ENCODE measurements around the gene GOT2.
"Not testable (repeated sequence)": the region's sequence is repeated elsewhere in the genome, so short reads cannot be mapped to it uniquely, and the experiment has no call there.

Gene GOT2

DNA sequence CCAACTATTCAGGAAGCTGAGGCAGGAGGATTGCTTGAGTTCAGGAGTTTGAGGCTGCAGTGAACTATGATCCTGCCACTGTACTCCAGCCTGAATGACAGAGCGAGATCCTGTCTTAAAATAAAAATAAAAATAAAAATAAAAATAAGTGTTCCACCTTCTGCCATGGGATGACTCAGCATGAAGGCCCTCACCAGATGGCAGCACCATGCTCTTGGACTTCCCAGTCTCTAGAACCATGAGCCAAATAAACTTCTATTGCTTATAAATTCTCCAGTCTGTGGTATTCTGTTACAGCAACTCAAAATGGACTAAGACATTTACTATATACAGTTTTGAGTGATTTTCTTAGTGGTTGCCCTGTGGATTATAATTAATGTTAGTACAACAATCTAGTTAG, 41.7 kb downstream of the GOT2 start:
- DNase-seq (no peak), ATAC-seq (replicated peaks) (no peak)
- Mint-ChIP-seq H3K4me1 (ENCODE audit: low read depth in 2 of 2) (no peaks in the 10 kb centered on the region), H3K27me3 (peaks cover 0 to 7% of the 10 kb centered on the region in 2 donors), H3K27ac (no peak overlapping the region), H3K36me3 (ENCODE audit: insufficient read depth) (no peaks in the 10 kb centered on the region), H3K4me3 (no peak overlapping the region), H3K9me3 (no peaks in the 10 kb centered on the region)

DNA sequence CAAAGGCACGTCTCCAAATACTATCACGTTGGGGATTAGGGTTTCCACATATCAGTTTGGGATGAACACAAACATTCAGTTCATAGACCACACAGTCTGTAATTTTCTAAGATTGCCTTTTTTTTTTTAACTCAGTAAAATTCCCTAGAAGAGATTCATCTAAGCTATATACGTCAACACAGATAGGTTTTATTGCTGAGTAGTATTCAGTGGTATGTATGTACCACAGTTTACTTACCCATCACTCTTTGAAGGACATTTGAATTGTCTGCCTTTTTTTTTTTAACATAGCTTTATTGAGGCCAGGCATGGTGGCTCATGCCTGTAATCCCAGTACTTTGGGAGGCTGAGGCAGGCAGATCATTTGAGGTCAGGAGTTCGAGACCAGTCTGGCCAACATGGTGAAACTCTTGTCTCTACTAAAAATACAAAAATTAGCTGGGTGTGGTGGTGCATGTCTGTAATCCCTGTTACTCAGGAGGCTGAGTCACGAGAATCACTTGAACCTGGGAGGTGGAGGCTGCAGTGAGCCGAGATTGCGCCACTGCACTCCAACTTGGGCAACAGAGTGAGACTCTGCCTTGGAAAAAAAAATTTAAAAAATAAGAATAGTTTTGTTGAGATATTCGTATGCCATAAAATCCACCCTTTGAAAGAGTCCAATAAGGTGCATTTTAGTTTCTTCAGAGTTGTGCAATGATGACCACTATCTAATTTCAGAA, 47.0 kb downstream of the GOT2 start:
- H3K4me3 Mint-ChIP-seq; H3K27me3 Mint-ChIP-seq; H3K27ac Mint-ChIP-seq; ATAC-seq (replicated peaks); H3K36me3 Mint-ChIP-seq (ENCODE audit: insufficient read depth); H3K9me3 Mint-ChIP-seq; DNase-seq: not testable (repeated sequence)
- H3K4me1 Mint-ChIP-seq (ENCODE audit: low read depth in 2 of 2), result peaks cover 20 to 21% of the 10 kb centered on the region in 2 donors

DNA sequence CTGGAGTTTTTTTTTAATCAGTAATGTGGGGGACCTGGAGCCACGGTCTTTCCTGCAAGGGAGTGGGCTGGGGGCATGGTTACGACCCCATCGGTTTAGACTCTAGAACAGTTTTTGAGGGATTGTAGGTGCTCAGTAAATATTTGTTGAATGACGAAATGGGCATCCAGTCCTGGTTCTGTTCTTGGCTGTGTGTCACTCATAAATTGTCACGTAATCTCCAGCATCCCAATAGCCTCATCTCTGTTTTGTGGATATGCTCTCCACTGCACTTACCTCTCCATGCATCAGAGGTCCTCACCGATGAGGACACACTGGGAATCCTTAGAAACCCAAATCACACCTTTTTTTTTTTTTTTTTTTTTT, 49.0 kb downstream of the GOT2 start:
- H3K4me3 Mint-ChIP-seq, result peak overlapping the region; percentile 86 to 87
- DNase-seq (no peak), ATAC-seq (replicated peaks) (no peak)
- peaks cover 3% of the 10 kb centered on the region for H3K36me3 Mint-ChIP-seq (ENCODE audit: insufficient read depth)
- peak overlapping the region in 1 of 2 donors; percentile 88 for H3K27ac Mint-ChIP-seq
- peaks cover 24 to 26% of the 10 kb centered on the region in 2 donors for H3K4me1 Mint-ChIP-seq (ENCODE audit: low read depth in 2 of 2)
- no peaks in the 10 kb centered on the region for H3K9me3 Mint-ChIP-seq
- no peaks in the 10 kb centered on the region for H3K27me3 Mint-ChIP-seq

DNA sequence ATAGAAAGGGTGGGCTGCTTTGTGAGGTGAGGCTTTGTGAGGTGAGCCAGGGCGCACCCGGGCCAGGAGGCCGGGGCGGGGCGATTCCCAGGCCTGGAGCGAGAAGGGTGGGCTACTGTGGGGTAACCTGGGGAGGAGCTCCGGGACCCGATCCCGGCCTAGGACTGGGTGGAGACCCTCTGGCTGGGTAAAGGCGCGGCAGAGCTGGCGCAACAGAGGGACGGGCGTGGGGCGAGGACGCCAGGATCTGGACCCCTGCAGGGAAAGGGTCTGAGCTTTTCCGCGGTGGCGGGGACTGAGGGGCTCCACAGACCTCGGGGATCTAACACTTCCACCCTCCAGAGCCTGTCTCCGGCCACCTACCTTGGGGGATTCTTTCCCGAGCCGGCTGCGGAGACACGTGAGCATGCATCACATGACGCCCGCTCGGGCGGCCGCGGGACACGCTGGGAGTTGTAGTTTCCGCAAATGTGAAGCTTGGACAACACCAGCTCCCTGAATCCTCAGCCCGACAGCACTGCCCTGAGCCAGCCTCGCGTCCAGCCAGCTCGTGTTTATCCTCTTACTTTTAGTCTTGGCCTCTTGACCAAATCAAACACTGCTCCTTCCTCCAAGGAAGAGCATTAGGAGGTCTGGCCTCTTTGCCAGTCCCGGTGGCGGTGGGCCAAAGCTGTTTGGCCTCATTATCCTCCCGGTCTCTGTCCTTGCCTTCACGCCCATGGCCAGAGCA, 49.6 kb downstream of the GOT2 start, which contains the start of gene SLC38A7:
Gene SLC38A7 (minus strand): TSS at position 417 of the 730 bp plus-strand sequence. CDS start 4,644 bp downstream, outside the sequence.
- ATAC-seq (replicated peaks) (peak; percentile 96), DNase-seq (peak; percentile 48 to 63 (median 57))
- Mint-ChIP-seq H3K9me3 (no peaks in the 10 kb centered on the region), H3K27ac (peak within 1 kb of the TSS; percentile 86 to 88), H3K27me3 (no peaks in the 10 kb centered on the region), H3K4me1 (ENCODE audit: low read depth in 2 of 2) (peaks cover 24 to 26% of the 10 kb centered on the region in 2 donors), H3K36me3 (ENCODE audit: insufficient read depth) (peaks cover 3% of the 10 kb centered on the region), H3K4me3 (peak within 1 kb of the TSS; percentile 86 to 87)

DNA sequence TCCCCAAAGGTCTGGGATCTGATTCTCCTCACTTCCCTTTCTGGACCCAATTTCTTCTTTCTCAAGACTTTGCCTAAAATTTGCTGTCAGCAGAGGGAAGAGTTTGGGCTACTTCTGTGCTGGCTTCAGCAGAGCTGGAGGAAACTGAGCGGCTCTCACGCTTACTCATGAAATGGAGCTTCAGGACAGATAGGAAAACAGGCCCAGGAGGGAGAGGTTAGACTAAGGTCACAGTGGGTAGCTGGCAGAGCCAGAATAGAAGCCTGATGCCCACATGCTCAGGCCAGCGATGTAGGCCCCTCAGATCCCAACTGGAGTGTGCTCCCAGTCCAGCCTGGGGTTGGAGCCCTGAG, 50.1 kb downstream of the GOT2 start:
- peak; percentile 9 for ATAC-seq (replicated peaks)

DNA sequence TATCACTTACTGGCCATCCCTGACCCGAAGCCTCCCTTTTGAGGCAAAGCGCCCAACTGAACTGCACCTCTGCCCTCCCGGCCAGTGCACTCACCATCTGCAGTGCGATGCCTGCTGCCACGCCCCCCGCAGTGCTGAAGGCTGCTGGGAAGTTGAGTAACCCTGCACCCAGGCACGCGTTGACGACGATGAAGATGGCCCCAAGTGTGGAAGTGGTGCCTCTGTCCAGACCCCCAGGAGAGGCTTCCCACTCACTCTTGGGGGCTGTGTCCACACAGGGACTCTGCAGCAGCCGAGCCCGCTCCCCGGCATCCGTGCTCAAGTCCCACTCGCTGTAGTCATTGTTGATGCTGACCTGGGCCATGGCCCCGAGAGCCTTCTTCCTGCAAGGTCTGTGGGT, 54.4 kb downstream of the GOT2 start:
- ATAC-seq (replicated peaks) (no peak), DNase-seq (no peak)
- Mint-ChIP-seq H3K27me3 (no peaks in the 10 kb centered on the region), H3K36me3 (ENCODE audit: insufficient read depth) (peaks cover 10% of the 10 kb centered on the region), H3K9me3 (no peaks in the 10 kb centered on the region), H3K27ac (no peak overlapping the region), H3K4me3 (no peak overlapping the region), H3K4me1 (ENCODE audit: low read depth in 2 of 2) (peaks cover 23 to 24% of the 10 kb centered on the region in 2 donors)

More for the DNA sequence above, 50.1 kb downstream of the GOT2 start:
- peak overlapping the region; percentile 86 to 87 for H3K4me3 Mint-ChIP-seq
- no peaks in the 10 kb centered on the region for H3K9me3 Mint-ChIP-seq
- H3K27ac Mint-ChIP-seq, result peak overlapping the region; percentile 86 to 88
- peaks cover 3% of the 10 kb centered on the region for H3K36me3 Mint-ChIP-seq (ENCODE audit: insufficient read depth)
- peaks cover 24 to 26% of the 10 kb centered on the region in 2 donors for H3K4me1 Mint-ChIP-seq (ENCODE audit: low read depth in 2 of 2)
- DNase-seq, result no peak
- no peaks in the 10 kb centered on the region for H3K27me3 Mint-ChIP-seq

DNA sequence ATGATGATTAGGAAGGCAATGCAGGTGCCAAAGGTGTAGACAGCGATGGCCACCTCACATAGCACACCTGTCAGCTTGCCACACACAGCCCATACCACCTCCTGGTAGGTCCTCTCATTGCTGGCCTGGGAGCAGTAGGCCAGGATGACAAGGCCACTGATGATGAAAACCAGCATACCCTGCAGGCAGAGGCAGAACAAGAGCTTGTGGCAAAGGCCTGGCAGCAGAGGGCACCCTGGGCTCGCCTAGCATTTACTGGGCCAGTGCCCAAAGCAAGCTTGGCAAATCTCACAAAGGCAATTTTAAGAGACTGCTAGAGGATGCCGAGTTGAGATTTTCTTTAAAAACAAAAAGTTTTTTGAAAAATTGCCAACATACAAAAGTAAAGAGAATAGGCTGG, 55.4 kb downstream of the GOT2 start:
- H3K4me3 Mint-ChIP-seq, result no peak overlapping the region
- ATAC-seq (replicated peaks) (no peak), DNase-seq (no peak)
- peaks cover 12 to 16% of the 10 kb centered on the region in 2 donors for H3K4me1 Mint-ChIP-seq (ENCODE audit: low read depth in 2 of 2)
- H3K9me3 Mint-ChIP-seq, result no peaks in the 10 kb centered on the region
- no peak overlapping the region for H3K27ac Mint-ChIP-seq
- no peaks in the 10 kb centered on the region for H3K27me3 Mint-ChIP-seq
- H3K36me3 Mint-ChIP-seq (ENCODE audit: insufficient read depth), result peaks cover 10% of the 10 kb centered on the region

DNA sequence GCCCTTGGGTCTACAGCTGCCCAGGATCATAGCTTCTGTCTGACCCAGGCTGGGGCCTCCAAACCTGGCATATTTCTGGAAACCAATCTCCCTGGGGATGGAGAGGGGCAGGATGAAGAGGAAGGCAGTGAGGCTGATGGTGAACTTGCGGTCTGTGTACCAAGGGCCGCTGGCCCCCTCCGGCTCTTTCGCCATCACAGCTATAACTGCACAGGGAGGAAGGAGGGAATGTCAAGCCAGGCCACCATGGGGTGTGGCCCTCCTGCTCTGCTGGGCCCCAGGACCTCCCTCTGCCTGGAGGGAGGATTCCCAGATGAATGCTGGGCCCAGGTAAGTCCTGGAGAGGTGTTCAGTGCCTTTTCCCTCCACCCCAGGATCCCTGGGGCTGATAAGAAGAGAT, 55.8 kb downstream of the GOT2 start:
- ATAC-seq (replicated peaks), result no peak
- Mint-ChIP-seq H3K4me3 (no peak overlapping the region), H3K27ac (no peak overlapping the region), H3K4me1 (ENCODE audit: low read depth in 2 of 2) (peaks cover 8 to 11% of the 10 kb centered on the region in 2 donors), H3K27me3 (no peaks in the 10 kb centered on the region), H3K9me3 (no peaks in the 10 kb centered on the region), H3K36me3 (ENCODE audit: insufficient read depth) (peaks cover 10% of the 10 kb centered on the region)
- no peak for DNase-seq

DNA sequence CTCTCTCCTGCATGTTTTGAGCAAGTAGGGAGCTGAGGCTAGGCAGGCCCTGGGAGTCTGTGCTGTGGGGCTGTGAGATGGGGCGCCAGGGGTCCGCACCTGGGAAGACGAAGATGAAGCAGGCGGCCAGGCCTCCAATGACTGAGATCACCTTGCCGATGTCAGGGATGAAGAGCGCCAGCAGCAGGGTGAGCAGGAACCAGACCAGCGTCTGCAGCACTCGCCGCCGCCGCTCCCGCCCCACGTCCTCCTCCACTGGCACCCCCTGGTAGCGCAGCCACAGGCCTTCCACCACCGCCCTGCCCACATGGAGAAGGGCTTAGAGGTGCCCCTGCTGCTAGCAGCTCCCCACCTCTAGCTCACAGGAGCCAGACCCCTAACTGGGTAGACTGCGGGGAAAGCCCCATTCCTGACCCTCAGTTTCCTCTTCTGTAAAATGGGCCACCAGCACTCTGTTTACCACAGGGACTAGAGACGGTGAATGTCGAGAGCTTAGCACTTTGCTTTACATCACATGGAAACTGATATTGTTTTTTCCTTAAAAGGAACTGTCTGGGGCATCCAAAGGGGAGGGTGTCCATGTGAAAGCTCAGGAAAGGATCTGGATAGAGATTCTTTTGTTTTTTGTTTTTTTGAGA, 63.1 kb downstream of the GOT2 start:
- ATAC-seq (replicated peaks) (no peak), DNase-seq (no peak)
- no peaks in the 10 kb centered on the region for H3K9me3 Mint-ChIP-seq
- peaks cover 8% of the 10 kb centered on the region for H3K36me3 Mint-ChIP-seq (ENCODE audit: insufficient read depth)
- no peaks in the 10 kb centered on the region for H3K27me3 Mint-ChIP-seq
- H3K4me1 Mint-ChIP-seq (ENCODE audit: low read depth in 2 of 2), result no peaks in the 10 kb centered on the region
- H3K27ac Mint-ChIP-seq, result no peak overlapping the region
- no peak overlapping the region for H3K4me3 Mint-ChIP-seq

DNA sequence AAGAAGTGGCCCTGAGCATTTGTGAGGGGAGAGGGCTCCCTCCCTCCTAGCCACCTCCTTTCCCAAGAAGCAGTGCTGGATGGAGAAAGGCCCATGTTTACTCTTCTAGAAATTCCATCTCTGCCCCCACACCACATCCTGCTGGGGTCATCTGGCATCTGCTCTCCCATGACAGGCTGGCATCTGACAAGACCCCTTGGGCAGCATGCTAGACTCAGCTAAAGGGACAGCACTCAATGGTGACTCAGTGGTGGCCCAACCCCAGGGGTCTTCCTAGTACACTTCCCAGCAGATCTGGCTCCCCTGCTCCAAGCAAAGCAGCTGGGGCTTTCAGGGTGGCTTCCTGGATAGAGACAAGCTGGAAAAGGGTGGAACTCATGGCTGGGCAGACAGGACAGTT, 63.9 kb downstream of the GOT2 start:
- H3K36me3 Mint-ChIP-seq (ENCODE audit: insufficient read depth), result peaks cover 8% of the 10 kb centered on the region
- no peak for ATAC-seq (replicated peaks)
- H3K27me3 Mint-ChIP-seq, result no peaks in the 10 kb centered on the region
- no peak overlapping the region for H3K4me3 Mint-ChIP-seq
- H3K4me1 Mint-ChIP-seq (ENCODE audit: low read depth in 2 of 2), result no peaks in the 10 kb centered on the region
- DNase-seq, result no peak
- no peak overlapping the region for H3K27ac Mint-ChIP-seq
- H3K9me3 Mint-ChIP-seq, result no peaks in the 10 kb centered on the region

DNA sequence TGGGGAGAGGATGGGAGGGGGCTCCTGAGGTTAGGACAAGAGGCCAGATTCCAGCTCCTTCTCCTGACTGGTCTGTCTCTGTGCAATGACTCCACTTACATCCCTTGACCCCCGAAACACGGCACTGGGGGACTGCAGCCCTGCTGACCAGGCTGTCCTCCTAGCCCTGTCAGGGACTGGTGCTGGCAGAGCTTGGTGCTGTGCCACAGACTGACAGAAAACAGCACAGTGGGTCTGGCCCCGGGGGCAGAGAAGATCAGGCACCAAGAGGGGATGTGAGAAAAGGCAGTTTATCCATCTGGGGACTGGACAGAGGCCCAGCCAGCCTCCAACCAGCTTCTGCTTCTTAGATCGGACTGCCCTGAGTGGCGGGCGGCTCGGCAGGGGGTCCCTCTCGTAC, 68.9 kb downstream of the GOT2 start:
- Mint-ChIP-seq H3K4me3 (no peak overlapping the region), H3K27ac (no peak overlapping the region)
- no peak for ATAC-seq (replicated peaks)

DNA sequence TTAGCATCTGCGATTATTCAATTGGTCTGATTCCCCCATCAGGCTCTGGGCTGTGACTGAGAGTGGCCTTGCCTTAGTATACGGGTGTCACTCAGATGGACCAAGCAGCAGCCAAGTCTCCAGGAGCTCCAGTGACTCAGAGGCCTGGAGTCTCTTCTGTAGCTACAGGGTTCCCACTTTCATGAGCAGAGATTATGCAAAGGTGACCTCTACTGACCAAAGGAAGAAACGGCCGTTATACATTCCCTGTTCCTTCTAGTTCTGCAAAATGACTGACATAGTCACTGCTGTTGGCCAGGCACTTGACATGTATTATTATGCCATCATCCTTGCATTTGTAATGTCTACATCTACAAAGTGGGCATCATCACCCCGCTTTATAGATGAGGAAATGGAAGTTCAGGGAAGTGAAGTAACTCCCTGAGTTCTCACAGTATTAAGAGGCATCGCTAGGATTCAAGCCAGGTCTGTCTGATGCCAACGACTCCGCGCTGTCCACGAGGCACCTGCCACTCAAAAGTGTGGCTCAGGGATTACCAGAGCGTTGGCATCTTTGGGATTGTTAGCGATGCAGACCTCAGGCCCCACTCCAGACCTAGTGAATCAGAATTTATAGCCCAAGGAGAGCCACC, 72.8 kb downstream of the GOT2 start:
- peak; percentile 40 for ATAC-seq (replicated peaks)
- Mint-ChIP-seq H3K27me3 (peaks cover 0 to 9% of the 10 kb centered on the region in 2 donors), H3K9me3 (no peaks in the 10 kb centered on the region), H3K36me3 (ENCODE audit: insufficient read depth) (no peaks in the 10 kb centered on the region), H3K4me3 (no peak overlapping the region), H3K4me1 (ENCODE audit: low read depth in 2 of 2) (no peaks in the 10 kb centered on the region), H3K27ac (no peak overlapping the region)
- no peak for DNase-seq

More for the DNA sequence above, 68.9 kb downstream of the GOT2 start:
- no peaks in the 10 kb centered on the region for H3K36me3 Mint-ChIP-seq (ENCODE audit: insufficient read depth)
- no peak for DNase-seq
- H3K4me1 Mint-ChIP-seq (ENCODE audit: low read depth in 2 of 2), result no peaks in the 10 kb centered on the region
- no peaks in the 10 kb centered on the region for H3K9me3 Mint-ChIP-seq
- H3K27me3 Mint-ChIP-seq, result peaks cover 0 to 9% of the 10 kb centered on the region in 2 donors

DNA sequence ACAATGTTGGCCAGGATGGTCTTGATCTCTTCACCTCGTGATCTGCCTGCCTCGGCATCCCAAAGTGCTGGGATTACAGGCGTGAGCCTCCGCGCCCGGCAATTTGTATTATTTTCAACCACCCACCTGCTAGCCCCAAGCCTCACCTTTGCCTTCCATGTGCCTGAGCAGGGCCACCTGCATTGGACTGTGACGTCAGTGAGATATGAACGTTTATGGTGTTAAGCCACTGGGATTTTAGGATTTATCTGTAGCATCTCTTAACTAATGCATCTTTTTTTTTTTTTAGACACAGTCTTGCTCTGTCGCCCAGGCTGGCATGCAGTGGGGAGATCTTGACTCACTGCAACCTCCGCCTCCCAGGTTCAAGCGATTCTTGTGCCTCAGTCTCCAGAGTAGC, 74.2 kb downstream of the GOT2 start:
- not testable (repeated sequence) for ATAC-seq (replicated peaks); H3K27ac Mint-ChIP-seq; H3K4me1 Mint-ChIP-seq (ENCODE audit: low read depth in 2 of 2); H3K9me3 Mint-ChIP-seq; H3K27me3 Mint-ChIP-seq; DNase-seq; H3K4me3 Mint-ChIP-seq; H3K36me3 Mint-ChIP-seq (ENCODE audit: insufficient read depth)

All from effector memory CD8-positive, alpha-beta T cell (primary cell).